ENCODE measurements around the gene KDSR. TPM values are rescaled to one million over a fixed set of nuclear protein-coding genes. Genes with fewer than 3 reads are reported as not detected.

The KDSR gene
- total RNA-seq, 1 donor from 2014 or later: 87.7 TPM

- DNase-seq (ENCODE audit: extremely low spot score, unreplicated experiment): no peak
- TF ChIP-seq CTCF (IDR thresholded peaks at IDR 0.05): no peak
- H3K4me1 Mint-ChIP-seq (ENCODE audit: unreplicated experiment): no peaks in the 10 kb centered on the region
- H3K4me3 Mint-ChIP-seq (ENCODE audit: unreplicated experiment): no peak overlapping the region
- peaks cover 45% of the 10 kb centered on the region for H3K36me3 Mint-ChIP-seq (ENCODE audit: unreplicated experiment)
- H3K27ac Mint-ChIP-seq (ENCODE audit: unreplicated experiment): no peak overlapping the region
- no peaks in the 10 kb centered on the region for H3K9me3 Mint-ChIP-seq (ENCODE audit: unreplicated experiment)
- no peaks in the 10 kb centered on the region for H3K27me3 Mint-ChIP-seq (ENCODE audit: unreplicated experiment)
These were observed 28.5 kb upstream of the KDSR start for GRCh38 chr18:63395503-63395902.

GRCh38 chr18:63394954-63395353 is 27.9 kb upstream of the KDSR start:
- Mint-ChIP-seq H3K27ac (ENCODE audit: unreplicated experiment) (no peak overlapping the region), H3K9me3 (ENCODE audit: unreplicated experiment) (no peaks in the 10 kb centered on the region), H3K4me3 (ENCODE audit: unreplicated experiment) (no peak overlapping the region), H3K36me3 (ENCODE audit: unreplicated experiment) (peaks cover 42% of the 10 kb centered on the region), H3K4me1 (ENCODE audit: unreplicated experiment) (no peaks in the 10 kb centered on the region), H3K27me3 (ENCODE audit: unreplicated experiment) (no peaks in the 10 kb centered on the region)
- DNase-seq (ENCODE audit: extremely low spot score, unreplicated experiment): no peak
- no peak for TF ChIP-seq CTCF (IDR thresholded peaks at IDR 0.05)

DNA sequence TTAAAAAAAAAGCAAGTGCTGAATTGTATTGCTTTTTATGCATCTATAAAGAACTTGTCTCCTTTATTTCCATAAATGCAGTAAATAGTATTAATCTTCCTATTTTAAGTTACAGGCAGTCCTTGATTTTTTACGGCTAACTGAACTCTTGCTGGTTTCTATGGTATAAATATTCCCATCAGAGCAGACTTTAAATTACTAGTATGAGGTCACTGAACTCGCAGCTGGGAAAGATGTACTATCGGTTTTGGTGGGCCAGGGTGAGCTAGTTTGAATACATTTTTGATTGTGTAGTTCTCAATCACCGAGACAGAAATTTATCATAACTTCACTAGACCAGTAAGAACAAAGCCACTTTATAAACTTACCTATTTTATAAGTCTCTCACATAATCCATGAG is 20.9 kb upstream of the KDSR start:
- Mint-ChIP-seq H3K9me3 (ENCODE audit: unreplicated experiment) (peaks cover 5% of the 10 kb centered on the region), H3K4me3 (ENCODE audit: unreplicated experiment) (no peak overlapping the region), H3K4me1 (ENCODE audit: unreplicated experiment) (no peaks in the 10 kb centered on the region), H3K27ac (ENCODE audit: unreplicated experiment) (no peak overlapping the region), H3K36me3 (ENCODE audit: unreplicated experiment) (peaks cover 32% of the 10 kb centered on the region), H3K27me3 (ENCODE audit: unreplicated experiment) (no peaks in the 10 kb centered on the region)
- DNase-seq (ENCODE audit: extremely low spot score, unreplicated experiment): no peak
- TF ChIP-seq CTCF (IDR thresholded peaks at IDR 0.05): no peak

GRCh38 chr18:63382843-63383242 is 15.8 kb upstream of the KDSR start:
- Mint-ChIP-seq H3K27me3 (ENCODE audit: unreplicated experiment) (no peaks in the 10 kb centered on the region), H3K9me3 (ENCODE audit: unreplicated experiment) (peaks cover 5% of the 10 kb centered on the region), H3K36me3 (ENCODE audit: unreplicated experiment) (peaks cover 16% of the 10 kb centered on the region), H3K4me1 (ENCODE audit: unreplicated experiment) (peaks cover 19% of the 10 kb centered on the region), H3K4me3 (ENCODE audit: unreplicated experiment) (no peak overlapping the region), H3K27ac (ENCODE audit: unreplicated experiment) (no peak overlapping the region)
- TF ChIP-seq CTCF (IDR thresholded peaks at IDR 0.05): no peak
- DNase-seq (ENCODE audit: extremely low spot score, unreplicated experiment): no peak

GRCh38 chr18:63379639-63379962 is 12.6 kb upstream of the KDSR start:
- Mint-ChIP-seq H3K27ac (ENCODE audit: unreplicated experiment) (peak overlapping the region; percentile 90), H3K4me1 (ENCODE audit: unreplicated experiment) (peaks cover 19% of the 10 kb centered on the region), H3K9me3 (ENCODE audit: unreplicated experiment) (peaks cover 11% of the 10 kb centered on the region), H3K27me3 (ENCODE audit: unreplicated experiment) (no peaks in the 10 kb centered on the region), H3K4me3 (ENCODE audit: unreplicated experiment) (no peak overlapping the region), H3K36me3 (ENCODE audit: unreplicated experiment) (peaks cover 14% of the 10 kb centered on the region)
- DNase-seq (ENCODE audit: extremely low spot score, unreplicated experiment): no peak
- TF ChIP-seq CTCF (IDR thresholded peaks at IDR 0.05): no peak
